HG02973 (cell line): ENCODE data around the gene UXS1.
"Not testable (repeated sequence)": the region's sequence is repeated elsewhere in the genome, so short reads cannot be mapped to it uniquely, and the experiment has no call there.

Experiments
- ATAC-seq: cut with Tn5 transposase; IDR thresholded peaks from one replicate; pipeline ENCODE4 v1.9.1; 2021; ENCODE audit warnings: moderate library complexity; ENCODE audit not compliant: unreplicated experiment

The UXS1 gene

DNA sequence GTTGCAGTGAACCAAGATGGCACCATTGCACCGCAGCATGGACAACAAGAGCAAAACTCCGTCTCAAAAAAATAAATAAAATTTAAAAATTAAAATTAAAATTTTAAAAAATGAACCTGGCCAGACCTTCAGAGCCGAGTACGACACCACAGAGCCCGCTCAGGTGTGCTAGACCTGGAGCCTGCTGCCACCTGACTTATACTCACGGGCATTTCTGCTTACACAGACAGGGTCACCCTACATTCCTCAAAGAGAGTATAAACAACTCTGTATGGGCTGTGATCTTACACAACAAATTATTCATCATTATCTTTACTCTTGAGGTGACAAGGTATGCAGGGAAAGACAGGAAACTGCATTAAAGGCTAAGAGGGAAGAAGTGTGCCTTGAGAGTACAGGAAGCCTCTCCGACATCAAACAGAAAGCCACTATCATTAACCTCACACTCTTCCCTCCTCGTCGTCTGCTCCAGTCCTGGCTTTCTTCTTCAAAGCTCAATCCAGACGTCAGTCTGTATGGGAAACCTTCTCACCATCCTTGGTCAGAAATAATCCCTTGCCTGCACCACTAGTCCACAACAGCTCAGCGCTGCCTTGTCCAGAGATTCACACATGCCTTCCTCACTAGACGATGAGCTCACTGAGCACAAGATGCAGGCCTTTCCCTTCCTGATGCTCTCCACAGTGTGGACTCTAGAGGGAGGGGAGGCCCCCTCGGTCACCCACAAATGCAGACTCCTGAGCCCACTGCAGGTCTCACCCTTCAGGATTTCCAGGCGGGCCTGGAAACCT, 56.2 kb downstream of the UXS1 start:
- ATAC-seq = no peak

GRCh38 chr2:106131192-106131591, 62.9 kb downstream of the UXS1 start:
- not testable (repeated sequence) for ATAC-seq

DNA sequence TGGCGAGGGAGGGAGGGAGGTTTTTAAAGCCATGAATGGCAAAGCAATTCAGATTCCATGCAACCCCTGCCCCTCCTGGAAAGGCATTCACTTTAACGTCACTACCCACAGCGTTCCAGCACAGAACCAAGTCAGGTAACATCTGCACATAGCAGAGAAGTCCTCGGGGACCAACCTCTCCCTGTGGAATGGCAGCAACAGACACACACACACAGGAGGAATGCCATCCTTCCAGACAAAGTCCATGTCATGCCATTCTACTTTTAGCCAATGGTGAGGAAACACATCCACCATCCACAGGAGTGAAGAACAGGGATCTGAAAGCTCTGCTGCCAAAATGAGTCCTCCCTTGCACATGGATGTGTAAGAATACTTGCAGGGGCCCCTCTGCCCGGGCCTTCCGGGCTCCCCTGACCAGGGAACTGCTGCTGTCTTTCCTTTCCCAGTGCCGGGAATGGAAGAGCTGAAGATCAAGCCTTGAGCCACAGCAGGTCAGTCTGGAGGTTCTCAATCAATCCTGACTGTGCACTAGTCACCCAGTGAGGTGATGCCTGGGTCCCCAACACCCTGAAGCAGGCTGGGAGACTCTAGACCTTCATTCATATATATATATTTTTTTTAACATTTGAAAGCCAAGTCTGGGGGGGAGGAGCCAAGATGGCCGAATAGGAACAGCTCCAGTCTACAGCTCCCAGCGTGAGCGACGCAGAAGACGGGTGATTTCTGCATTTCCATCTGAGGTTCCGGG, 63.7 kb downstream of the UXS1 start:
- no peak for ATAC-seq

DNA sequence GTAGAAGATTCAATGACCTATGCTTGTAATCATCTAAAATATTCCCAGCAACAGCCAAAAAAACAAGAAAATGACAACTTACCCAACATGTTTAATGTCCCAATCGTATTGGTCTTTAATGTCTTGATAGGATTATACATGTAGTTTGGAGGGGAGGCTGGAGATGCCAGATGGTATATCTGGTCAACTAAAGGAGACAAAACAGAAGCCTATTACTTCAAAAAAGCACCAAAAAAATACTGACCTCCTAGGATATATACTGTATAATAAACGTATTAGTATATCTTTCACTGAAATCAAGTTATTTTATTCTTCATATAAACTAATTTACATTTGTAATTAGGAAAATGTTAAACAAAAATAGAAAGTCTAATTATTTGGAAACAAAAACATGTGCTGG, 64.5 kb downstream of the UXS1 start:
- ATAC-seq = no peak

DNA sequence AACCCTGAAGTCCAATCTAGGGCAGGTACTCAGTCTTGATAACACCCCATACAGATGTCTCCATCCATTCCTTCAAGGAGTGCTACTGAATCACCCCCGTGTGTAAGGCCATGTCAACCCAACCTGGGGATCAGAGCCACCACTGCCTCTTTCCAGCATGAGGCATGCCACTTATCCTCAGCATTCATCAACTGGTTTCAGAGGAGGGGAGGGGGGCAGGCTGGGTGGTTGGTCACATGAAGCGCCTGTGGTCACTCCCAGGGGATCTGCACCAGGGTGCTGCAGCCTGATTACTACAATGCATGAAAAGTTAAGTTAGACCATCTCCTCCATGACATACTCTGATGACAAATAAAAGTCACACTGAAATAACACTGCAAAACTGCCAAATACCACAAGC, 65.0 kb downstream of the UXS1 start:
- no peak for ATAC-seq

DNA sequence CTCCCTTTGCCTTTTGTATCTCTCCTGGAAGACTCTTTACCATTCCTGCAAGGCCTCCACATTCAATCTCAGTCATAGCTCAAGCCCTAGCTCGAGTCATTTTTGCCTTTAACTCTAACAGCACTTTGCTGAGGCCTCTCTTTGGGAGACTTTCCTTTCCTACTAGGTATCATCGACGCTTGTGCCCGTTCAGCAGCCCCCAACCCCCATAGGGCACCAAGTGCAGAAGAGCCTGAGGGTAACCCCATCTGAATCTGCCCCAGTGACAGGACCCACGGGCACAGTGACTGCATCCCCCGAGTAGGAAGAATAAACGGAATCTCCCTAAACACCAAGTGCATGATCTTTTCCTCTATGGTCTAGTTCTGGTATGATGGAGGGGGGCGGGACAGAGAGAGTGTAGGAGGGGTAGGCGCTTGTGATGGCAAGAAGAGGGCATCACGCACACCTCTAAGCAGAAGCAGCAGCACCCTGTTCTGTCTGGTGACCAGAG, 66.3 kb downstream of the UXS1 start:
- no peak for ATAC-seq

DNA sequence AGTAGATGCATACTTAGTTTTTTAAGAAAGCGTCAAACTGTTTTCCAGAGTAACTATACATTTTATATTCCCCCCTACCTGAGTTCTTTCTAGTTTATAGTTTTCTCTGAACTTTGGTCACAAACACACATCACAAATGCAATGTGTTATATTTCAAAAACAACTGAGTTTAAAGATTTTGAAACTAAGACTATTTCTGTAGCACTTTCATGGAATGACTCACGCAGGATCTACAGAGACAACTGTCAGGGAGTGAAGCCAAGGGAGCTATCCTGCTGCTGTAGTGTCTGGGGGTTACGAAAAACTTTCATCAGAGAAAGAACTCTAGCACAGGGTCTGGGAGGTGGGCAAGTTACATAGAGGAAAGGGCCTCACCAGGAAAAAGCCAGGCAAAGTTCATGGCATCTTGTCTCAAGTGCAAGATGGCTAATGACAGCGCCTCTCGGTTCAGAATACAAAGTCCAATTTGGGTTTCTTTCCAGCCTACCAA, 66.8 kb downstream of the UXS1 start:
- no peak for ATAC-seq

DNA sequence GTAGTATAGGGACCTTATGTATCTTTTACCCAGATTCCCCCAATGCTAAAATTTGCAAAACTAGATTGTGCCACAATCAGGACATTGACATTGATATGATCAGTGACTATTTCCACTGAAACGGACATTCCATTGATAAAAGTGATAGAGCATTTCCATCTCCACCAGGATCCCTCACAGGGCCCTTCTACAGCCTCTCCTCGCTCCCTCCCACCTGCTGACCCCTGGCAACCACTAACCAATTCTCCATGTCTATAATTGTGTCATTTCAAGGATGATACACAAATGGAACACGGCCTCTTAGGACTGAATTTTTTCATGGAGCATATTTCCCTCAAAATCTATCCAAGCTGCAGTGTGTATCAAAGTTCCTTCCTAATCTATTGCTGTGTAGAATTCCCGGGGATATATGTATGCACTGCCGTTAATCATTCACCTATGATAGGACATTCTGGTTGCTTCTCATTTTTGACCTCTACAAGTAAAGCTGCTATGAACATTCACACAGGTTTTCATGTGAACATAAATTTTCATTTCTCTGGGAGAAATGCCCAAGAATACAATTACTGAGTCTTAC, 67.3 kb downstream of the UXS1 start:
- no peak for ATAC-seq

DNA sequence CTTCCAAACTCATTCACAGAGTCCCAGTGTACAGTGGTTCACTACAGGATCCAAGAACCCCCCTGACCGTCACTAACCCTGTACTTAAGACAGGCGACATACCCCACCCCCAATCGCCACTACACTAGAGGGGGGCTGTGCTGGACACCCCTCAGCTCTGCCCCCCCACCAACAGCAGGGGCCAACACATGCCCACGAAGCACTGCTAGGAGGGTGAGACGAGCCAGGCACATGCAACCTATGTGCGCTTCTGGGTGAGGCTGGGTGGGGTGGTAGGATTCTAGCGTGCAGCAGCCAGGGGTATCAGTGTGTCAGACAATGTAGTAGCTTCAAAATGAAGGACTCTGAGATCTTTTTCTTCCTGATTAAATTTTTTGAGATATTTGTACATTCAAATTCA, 67.8 kb downstream of the UXS1 start:
- no peak for ATAC-seq

DNA sequence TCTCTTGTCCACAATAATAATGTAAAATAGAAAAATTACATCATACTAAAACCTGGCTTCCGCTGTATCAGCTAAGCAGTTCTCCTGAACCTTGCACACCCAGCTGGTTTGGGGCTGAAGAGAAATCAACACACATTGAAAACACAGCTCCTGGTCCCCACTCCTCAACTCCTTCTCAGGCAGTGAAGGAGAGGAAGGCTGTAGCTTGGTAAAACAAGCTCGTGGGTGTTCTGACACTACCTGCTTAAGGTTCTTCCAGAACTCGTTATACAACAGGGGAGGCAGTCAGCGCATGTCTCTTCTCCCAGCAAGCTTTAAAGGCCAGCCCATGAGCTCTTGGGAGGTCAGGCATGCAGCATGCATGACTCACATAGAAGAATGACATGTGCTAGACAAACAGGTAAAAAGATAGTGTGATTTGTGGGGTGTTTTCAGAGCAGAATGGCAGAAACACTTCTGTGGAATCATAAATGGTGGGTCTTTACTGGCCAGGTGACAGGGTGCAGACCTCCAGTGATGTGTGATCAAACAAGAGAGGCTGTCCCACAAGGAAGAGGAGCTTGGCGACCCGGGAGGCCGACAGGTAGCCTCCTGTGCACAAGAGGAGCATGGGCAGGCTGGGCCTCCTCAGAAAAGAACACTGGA, 69.1 kb downstream of the UXS1 start:
- no peak for ATAC-seq

DNA sequence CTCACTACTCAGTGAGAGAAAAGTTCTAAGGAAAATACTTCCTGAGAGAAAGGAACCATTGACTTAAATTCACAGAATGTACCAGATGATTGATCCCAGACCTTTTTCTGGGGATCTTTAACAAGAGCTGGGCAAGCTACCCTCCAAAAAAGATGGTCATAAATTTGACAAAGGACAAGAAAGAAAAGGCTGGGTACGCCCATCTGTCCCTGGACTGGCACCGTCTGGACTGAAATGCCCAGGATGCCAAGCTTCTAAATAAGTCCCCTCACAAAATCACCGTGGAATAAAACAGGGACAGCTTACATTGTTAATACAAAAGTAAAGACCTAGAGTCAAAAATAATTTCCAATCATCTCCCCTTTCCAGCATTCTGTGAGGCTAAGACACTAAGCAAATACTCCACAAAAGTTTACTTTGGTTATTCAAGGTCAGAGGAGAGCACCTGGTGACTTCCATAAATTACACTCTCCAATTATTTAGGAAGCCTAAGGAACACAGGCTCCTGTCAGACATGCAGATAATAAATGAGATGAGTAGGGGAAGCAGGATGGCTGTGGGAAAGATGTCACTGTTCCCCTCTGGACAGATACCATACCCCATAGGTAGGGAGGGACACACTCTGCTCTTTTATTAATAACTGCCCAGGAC, 69.9 kb downstream of the UXS1 start:
- no peak for ATAC-seq

DNA sequence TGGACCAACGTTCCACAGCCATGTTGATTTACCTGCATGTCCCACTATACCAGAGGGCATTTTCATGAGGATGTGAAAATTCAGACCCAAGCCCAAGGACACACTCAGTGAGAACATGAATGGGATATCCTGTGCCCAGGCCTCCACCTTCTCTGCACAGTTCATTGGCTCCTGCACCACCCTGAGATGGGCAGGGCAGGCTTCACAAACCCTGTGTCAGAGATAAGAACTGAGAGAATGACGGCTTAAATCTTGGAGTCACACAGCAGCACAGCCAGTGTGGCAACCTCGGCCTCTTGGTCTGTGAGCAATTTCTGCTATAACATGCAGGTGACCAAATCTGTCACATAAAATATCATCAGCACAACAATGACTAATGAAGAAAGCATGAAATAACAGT, 71.9 kb downstream of the UXS1 start:
- ATAC-seq = no peak

GRCh38 chr2:106120432-106120831, 73.7 kb downstream of the UXS1 start:
- ATAC-seq = no peak

DNA sequence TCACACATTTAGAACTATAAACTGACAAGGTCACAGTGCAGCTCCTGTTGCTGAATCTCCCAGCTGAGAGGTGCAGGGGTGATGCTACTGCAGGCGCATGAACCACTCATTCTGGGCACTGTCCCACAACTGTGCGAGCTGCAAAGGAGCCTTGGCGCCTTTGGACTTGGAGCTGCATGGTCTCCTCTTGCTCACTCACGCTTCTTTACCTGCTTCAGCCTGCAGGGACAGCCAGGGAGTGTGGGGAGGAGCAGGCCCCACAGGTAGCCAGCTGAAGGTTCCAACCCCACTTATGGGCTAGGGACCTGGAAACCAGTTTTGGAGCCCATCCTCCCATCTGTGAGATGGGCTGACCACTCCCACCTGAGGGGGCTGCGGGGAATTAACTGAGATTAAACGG, 75.0 kb downstream of the UXS1 start:
- ATAC-seq = no peak

DNA sequence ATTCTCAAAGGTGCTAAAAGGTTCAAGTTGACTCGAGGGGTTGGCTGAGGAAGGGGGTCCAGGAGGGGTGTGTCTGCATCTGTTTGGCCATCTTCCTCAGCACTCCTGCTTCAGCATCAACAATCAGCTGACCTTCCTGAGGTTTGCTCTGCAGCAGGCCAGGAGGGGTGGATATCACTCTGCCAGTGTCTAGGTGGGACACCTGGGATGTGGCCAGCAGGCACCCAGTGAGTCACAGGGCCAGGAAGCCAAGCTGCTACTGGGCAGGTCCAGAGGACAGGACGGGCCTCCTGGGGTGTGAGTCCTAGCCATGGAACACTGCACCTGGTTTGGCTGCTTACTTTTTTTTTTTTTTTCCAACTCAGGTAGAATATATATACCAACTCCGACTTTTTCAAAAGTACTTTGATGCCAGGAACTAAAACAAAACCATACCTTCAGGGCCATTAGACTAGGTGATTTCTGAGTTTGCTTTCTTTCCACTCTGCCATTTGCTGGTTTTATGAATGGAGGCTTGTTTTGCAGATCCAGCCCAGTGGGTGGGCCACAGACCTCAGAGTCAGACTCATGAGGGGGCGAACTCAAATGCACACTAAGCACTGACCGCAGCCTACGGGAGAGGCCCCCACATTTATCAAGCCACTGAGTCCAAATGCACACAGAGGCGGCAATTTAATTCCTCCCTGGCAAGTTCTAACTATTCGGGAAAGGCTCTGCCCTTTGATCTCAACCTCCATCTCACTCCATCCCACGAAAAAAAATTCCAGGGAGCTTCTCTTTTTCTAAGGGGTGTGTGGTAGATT, 76.0 kb downstream of the UXS1 start:
- no peak for ATAC-seq

DNA sequence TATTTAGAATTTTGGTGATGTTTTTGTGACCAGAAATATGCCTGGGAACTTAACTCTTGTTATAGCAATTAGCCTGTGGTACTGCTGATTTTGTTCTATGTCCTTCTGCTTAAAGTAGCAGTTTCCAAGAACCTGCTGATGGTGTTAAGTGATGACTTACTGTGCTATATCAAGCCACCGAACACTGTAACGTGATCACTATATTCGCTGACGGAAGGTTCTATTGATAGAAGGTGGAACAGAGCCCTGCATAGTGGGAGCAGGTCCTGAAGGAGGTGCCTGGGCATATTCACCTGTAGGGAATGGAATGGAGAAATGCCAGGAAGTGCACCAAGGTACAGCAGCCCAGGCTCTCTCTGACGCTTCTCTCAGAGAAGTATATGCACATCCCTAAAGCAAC, 76.8 kb downstream of the UXS1 start:
- ATAC-seq = no peak

DNA sequence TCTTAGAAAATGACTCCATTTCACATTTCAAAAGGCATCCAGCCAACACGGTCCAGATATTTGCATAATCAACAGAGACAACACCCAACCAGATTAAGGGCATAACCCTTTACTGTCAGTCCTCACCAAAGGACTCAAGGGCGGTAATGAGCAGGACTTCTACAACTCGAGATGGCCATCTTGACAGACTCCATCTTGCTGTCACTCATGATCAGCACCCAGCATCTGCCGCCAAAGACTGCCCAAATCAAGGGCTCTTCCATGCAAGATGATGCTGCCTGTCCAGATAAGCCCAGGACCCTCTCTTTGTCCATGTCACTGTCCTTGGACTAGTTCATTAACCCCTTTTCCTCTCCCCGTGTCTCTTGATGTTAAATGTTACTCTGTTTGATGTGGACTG, 77.9 kb downstream of the UXS1 start:
- ATAC-seq = no peak

- no peak for ATAC-seq
Measured at GRCh38 chr2:106115665-106116064, 78.4 kb downstream of the UXS1 start.

GRCh38 chr2:106115250-106115649, 78.9 kb downstream of the UXS1 start:
- ATAC-seq = peak; percentile 49

DNA sequence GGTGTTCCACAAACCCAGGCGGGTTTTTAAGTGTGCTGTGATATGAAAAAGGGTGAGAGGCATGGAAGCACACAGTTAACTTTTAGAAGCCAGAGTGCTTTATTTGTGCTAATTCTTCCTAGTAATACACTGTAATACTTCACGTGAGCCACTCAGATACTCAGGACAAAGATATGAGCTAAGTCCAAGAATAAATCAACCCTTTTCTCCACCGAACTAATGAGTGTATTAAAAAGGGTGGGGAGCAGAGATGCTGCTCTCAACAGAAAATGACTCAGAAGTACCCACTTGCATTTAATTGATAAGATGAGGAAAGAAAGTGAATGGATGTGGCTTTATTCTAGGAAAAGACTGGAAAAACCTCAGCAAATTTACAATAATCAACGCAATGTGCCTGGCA, 79.9 kb downstream of the UXS1 start:
- ATAC-seq = no peak
